ENCODE measurements around the gene BANF1. TPM values are rescaled to one million over a fixed set of nuclear protein-coding genes. Genes with fewer than 3 reads are reported as not detected.

BANF1 gene
- total RNA-seq, 6 experiments from 2014 or later, result 257 to 337 (median 300) TPM

GRCh38 chr11:65976216-65977176 lies 25.8 kb upstream of the BANF1 start:
- H3K27ac Mint-ChIP-seq, result no peak overlapping the region
- peaks cover 17% of the 10 kb centered on the region for H3K4me1 Mint-ChIP-seq (ENCODE audit: low read depth)
- no peak overlapping the region for H3K4me3 Mint-ChIP-seq
- no peaks in the 10 kb centered on the region for H3K9me3 Mint-ChIP-seq
- no peak for TF ChIP-seq CTCF (IDR thresholded peaks at IDR 0.05)
- DNase-seq, result no peak
- peaks cover 38% of the 10 kb centered on the region for H3K36me3 Mint-ChIP-seq (ENCODE audit: low read depth)
- peaks cover 2% of the 10 kb centered on the region for H3K27me3 Mint-ChIP-seq (ENCODE audit: insufficient read depth)

- Mint-ChIP-seq H3K9me3 (no peaks in the 10 kb centered on the region), H3K27me3 (ENCODE audit: insufficient read depth) (peaks cover 2% of the 10 kb centered on the region), H3K36me3 (ENCODE audit: low read depth) (peaks cover 32% of the 10 kb centered on the region), H3K27ac (no peak overlapping the region), H3K4me1 (ENCODE audit: low read depth) (peaks cover 10% of the 10 kb centered on the region), H3K4me3 (no peak overlapping the region)
- no peak for TF ChIP-seq CTCF (IDR thresholded peaks at IDR 0.05)
- no peak for DNase-seq
Measured at GRCh38 chr11:65977621-65978390, 24.5 kb upstream of the BANF1 start.

- H3K4me1 Mint-ChIP-seq (ENCODE audit: low read depth), result peaks cover 2% of the 10 kb centered on the region
- no peak overlapping the region for H3K27ac Mint-ChIP-seq
- H3K27me3 Mint-ChIP-seq (ENCODE audit: insufficient read depth), result peaks cover 2% of the 10 kb centered on the region
- no peak for TF ChIP-seq CTCF (IDR thresholded peaks at IDR 0.05)
- no peak for DNase-seq
- no peak overlapping the region for H3K4me3 Mint-ChIP-seq
- peaks cover 25% of the 10 kb centered on the region for H3K36me3 Mint-ChIP-seq (ENCODE audit: low read depth)
- H3K9me3 Mint-ChIP-seq, result no peaks in the 10 kb centered on the region
Measured at GRCh38 chr11:65978391-65979238, 23.7 kb upstream of the BANF1 start.

- H3K36me3 Mint-ChIP-seq (ENCODE audit: low read depth), result peaks cover 22% of the 10 kb centered on the region
- DNase-seq, result no peak
- H3K27me3 Mint-ChIP-seq (ENCODE audit: insufficient read depth), result peaks cover 2% of the 10 kb centered on the region
- H3K4me3 Mint-ChIP-seq, result no peak overlapping the region
- H3K9me3 Mint-ChIP-seq, result no peaks in the 10 kb centered on the region
- no peak for TF ChIP-seq CTCF (IDR thresholded peaks at IDR 0.05)
- no peak overlapping the region for H3K27ac Mint-ChIP-seq
- H3K4me1 Mint-ChIP-seq (ENCODE audit: low read depth), result no peaks in the 10 kb centered on the region
Measured at GRCh38 chr11:65979261-65979759, 23.0 kb upstream of the BANF1 start.

Measured in HFFc6 (cell line).